HepG2 (cell line): ENCODE data around the gene SMLR1. TPM values are rescaled to one million over a fixed set of nuclear protein-coding genes. Genes with fewer than 3 reads are reported as not detected.

ENCODE experiments used
- CBX5 ChIP-seq: sonication (generic); formaldehyde crosslinking; IDR thresholded peaks from 2 replicates; pipeline ENCODE4 v1.4.0; 2020; ENCODE audit warnings: missing genetic modification reagents, borderline replicate concordance
- DPF2 ChIP-seq: sonication (generic); formaldehyde crosslinking; IDR thresholded peaks from 2 replicates; pipeline ENCODE4 v1.4.0; 2020; ENCODE audit warnings: mild to moderate bottlenecking, low read depth, missing genetic modification reagents, borderline replicate concordance
- EP300 ChIP-seq, 3 experiments: sonication (generic) in 1 of 3; formaldehyde crosslinking in 1 of 3; IDR thresholded peaks; 2 replicates each; pipeline versions ENCODE4 v1.5.1 to v1.6.1; 2011 to 2020; ENCODE audit warnings: low read depth in 2 of 3, low read length in 2 of 3, borderline replicate concordance in 1 of 3, improper control_type of control experiment in 1 of 3, mild to moderate bottlenecking in 1 of 3, missing genetic modification reagents in 1 of 3, moderate library complexity in 1 of 3
- FOXC1 ChIP-seq: sonication (generic); formaldehyde crosslinking; IDR thresholded peaks from 2 replicates; pipeline ENCODE4 v1.8.0; 2022; ENCODE audit warnings: mild to moderate bottlenecking, missing genetic modification reagents, borderline replicate concordance
- HDAC2 ChIP-seq: sonication (generic); formaldehyde crosslinking; IDR thresholded peaks from 2 replicates; pipeline ENCODE4 v1.4.0; 2020; ENCODE audit warnings: missing genetic modification reagents
- HOXD1 ChIP-seq: sonication (generic); formaldehyde crosslinking; IDR thresholded peaks from 2 replicates; pipeline ENCODE4 v1.5.0; 2020; ENCODE audit warnings: missing genetic modification reagents
- JDP2 ChIP-seq: sonication (generic); formaldehyde crosslinking; IDR thresholded peaks from 2 replicates; pipeline ENCODE4 v1.8.1; 2022; ENCODE audit warnings: missing genetic modification reagents, borderline replicate concordance
- KAT2B ChIP-seq: fragments of 150-350 bp; IDR thresholded peaks from 2 replicates; pipeline ENCODE4 v1.6.1; 2014; ENCODE audit warnings: low read depth, low read length, borderline replicate concordance
- MED1 ChIP-seq: sonication (generic); formaldehyde crosslinking; IDR thresholded peaks from 2 replicates; pipeline ENCODE4 v1.4.0; 2020; ENCODE audit warnings: missing genetic modification reagents
- MYNN ChIP-seq: sonication (generic); formaldehyde crosslinking; IDR thresholded peaks from 2 replicates; pipeline ENCODE4 v1.4.0; 2020; ENCODE audit warnings: mild to moderate bottlenecking, low read depth, missing genetic modification reagents
- NCOA1 ChIP-seq: sonication (generic); formaldehyde crosslinking; IDR thresholded peaks from 2 replicates; pipeline ENCODE4 v1.9.0; 2021; ENCODE audit warnings: missing genetic modification reagents
- PCBP2 ChIP-seq: fragments of 200-400 bp; formaldehyde crosslinking; optimal IDR thresholded peaks from 2 replicates; pipeline ENCODE3; 2018; ENCODE audit warnings: low read length, low read depth; ENCODE audit not compliant: poor library complexity, severe bottlenecking
- PPARG ChIP-seq: conservative IDR thresholded peaks from 2 replicates; pipeline ENCODE4 v1.6.1; 2016; ENCODE audit warnings: missing biosample characterization, missing genetic modification reagents
- SMC3 ChIP-seq: IDR thresholded peaks from 2 replicates; pipeline ENCODE4 v1.6.1; 2011; ENCODE audit warnings: low read length, improper control_type of control experiment
- SSRP1 ChIP-seq: IDR thresholded peaks from 2 replicates; pipeline ENCODE4 v1.6.1; 2016; ENCODE audit warnings: control low read depth
- TP53 ChIP-seq: sonication (generic); formaldehyde crosslinking; conservative IDR thresholded peaks from 2 replicates; pipeline ENCODE4 v1.4.0; 2020; ENCODE audit warnings: missing genetic modification reagents
- YEATS4 ChIP-seq: sonication (generic); formaldehyde crosslinking; IDR thresholded peaks from 2 replicates; pipeline ENCODE4 v1.4.0; 2020; ENCODE audit warnings: missing genetic modification reagents, borderline replicate concordance
- ZFP90 ChIP-seq: sonication (generic); formaldehyde crosslinking; IDR thresholded peaks from 2 replicates; pipeline ENCODE4 v1.8.0; 2022; ENCODE audit warnings: missing genetic modification reagents, mild to moderate bottlenecking, inconsistent platforms, borderline replicate concordance
- ZMAT3 ChIP-seq: sonication (generic); formaldehyde crosslinking; conservative IDR thresholded peaks from 2 replicates; pipeline ENCODE4 v1.7.0; 2021; ENCODE audit warnings: missing genetic modification reagents
- ZNF552 ChIP-seq: sonication (generic); formaldehyde crosslinking; IDR thresholded peaks from 2 replicates; pipeline ENCODE4 v1.9.0; 2022; ENCODE audit warnings: missing genetic modification reagents, mild to moderate bottlenecking, borderline replicate concordance
- ZNF772 ChIP-seq: sonication (generic); formaldehyde crosslinking; IDR thresholded peaks from 2 replicates; pipeline ENCODE4 v1.5.0; 2020; ENCODE audit warnings: mild to moderate bottlenecking, missing genetic modification reagents
- ZSCAN29 ChIP-seq: sonication (generic); formaldehyde crosslinking; conservative IDR thresholded peaks from 2 replicates; pipeline ENCODE4 v1.4.0; 2020; ENCODE audit warnings: mild to moderate bottlenecking, missing genetic modification reagents
- polyA plus RNA-seq, 8 experiments: library from polyadenylated mRNA; depleted of rRNA in 3 of 8; stranded (reverse) in 7 of 8; unstranded in 1 of 8; fragments of >200 nt; fragmentation: Illumina TruSeq in 4 of 8; extraction: Trizol in 4 of 8; gene quantifications; 2 replicates each; pipeline versions ENCODE4 v1.2.1 to v1.2.3, GENCODE V29; 2011 to 2016; ENCODE audit warnings: low read depth in 4 of 8, missing spikeins in 1 of 8, mixed read lengths in 1 of 8; ENCODE audit not compliant: insufficient read depth in 1 of 8
- total RNA-seq, 5 experiments: library from RNA; depleted of rRNA; stranded (reverse); fragments of >200 nt; fragmentation: Illumina TruSeq; extraction: Trizol; gene quantifications; 2 replicates each; pipeline ENCODE4 v1.2.3, GENCODE V29; 2016; ENCODE audit warnings: low read depth in 1 of 5
- TF ChIP-seq, protein P1 (sequence below): IDR thresholded peaks from 2 replicates; pipeline ENCODE4 v1.6.1; 2016; ENCODE audit warnings: mild to moderate bottlenecking, missing biosample characterization, missing genetic modification reagents
- TF ChIP-seq, protein P2 (sequence below): conservative IDR thresholded peaks from 2 replicates; pipeline ENCODE4 v1.6.1; 2018; ENCODE audit warnings: missing genetic modification reagents
- TF ChIP-seq, protein P3 (sequence below): IDR thresholded peaks from 2 replicates; pipeline ENCODE4 v1.6.1; 2016; ENCODE audit warnings: missing compliant biosample characterization, missing genetic modification reagents, borderline replicate concordance
- TF ChIP-seq, protein P4 (sequence below): IDR thresholded peaks from 2 replicates; pipeline ENCODE4 v1.6.1; 2018; ENCODE audit warnings: missing genetic modification reagents, mild to moderate bottlenecking, missing compliant biosample characterization

SMLR1 gene
- total and polyA plus RNA-seq, 2 of the 13 experiments (the other 11 are each of a cell fraction or from before 2014, with no cell fraction given), result 41.8 to 104 TPM

DNA sequence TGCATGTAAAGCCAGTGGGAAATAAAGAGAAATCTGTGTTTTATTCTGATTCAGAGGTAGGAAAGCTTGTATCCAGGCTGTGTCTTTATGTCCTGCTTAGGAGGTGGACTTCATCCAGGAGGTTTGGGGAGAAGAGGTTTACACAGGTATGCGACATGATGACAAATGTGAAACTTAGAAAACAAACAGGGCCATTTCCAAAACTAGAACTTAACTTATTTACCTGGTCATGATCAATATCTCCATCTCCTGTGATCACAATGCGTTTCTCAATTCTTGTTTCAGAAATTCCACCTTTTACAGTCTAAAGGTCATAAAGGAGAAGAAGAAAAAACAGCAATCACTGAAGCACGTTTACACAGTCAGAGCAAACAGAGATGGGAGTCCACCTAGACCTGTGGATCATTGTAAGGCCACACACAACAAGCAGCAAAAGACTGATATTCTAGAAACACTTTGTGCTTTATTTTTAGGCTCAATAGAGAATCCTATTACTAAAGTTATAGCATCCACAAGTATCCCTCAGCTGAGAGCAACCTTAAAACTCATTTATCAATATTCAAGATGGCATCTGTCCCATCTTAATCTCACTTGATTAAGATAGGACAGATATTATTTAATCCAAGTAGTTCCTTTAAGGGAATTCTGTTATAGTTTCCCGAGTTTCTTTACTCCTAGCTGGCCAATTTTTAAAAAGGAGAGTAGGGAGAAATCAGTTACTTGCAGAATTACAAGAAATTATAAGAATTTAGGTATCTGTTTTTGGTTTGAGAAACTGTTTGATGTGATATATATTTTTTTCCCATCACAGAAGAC is 36.4 kb downstream of the SMLR1 start (continued):
- TF ChIP-seq MYNN (no peak), ZNF772 (CRISPR knock-in tag) (peak; percentile 73; the same call in 1 of the 2 replicates), ZNF552 (CRISPR knock-in tag) (no peak), NCOA1 (CRISPR knock-in tag) (peak; percentile 98; the same call in 1 of the 2 replicates), YEATS4 (CRISPR knock-in tag) (peak; percentile 81), JDP2 (CRISPR knock-in tag) (peak; percentile 67; the same call in 1 of the 2 replicates), ZMAT3 (CRISPR knock-in tag) (peak; percentile 55; the same call in 1 of the 2 replicates), PPARG (CRISPR knock-in tag) (peak; percentile 96), MED1 (peak; percentile 98), HDAC2 (peak; percentile 100), HOXD1 (CRISPR knock-in tag) (peak; percentile 96), DPF2 (CRISPR knock-in tag) (peak; percentile 99), ZSCAN29 (peak; percentile 87; the same call in 1 of the 2 replicates), CBX5 (CRISPR knock-in tag) (peak; percentile 67; the same call in 1 of the 2 replicates), FOXC1 (CRISPR knock-in tag) (no peak), KAT2B (no peak), ZFP90 (peak; percentile 78; the same call in 1 of the 2 replicates), SMC3 (peak; percentile 33; the same call in 1 of the 2 replicates), EP300 (IDR thresholded peaks at IDR 0.05; ENCODE audit: low read depth in 2 of 2, low read length in 2 of 2) (peak; percentile 72 to 100; a peak in 3 of 4 replicates), EP300 (CRISPR knock-in tag; IDR thresholded peaks at IDR 0.05; ENCODE audit: borderline replicate concordance) (peak; percentile 98), PCBP2 (no peak), SSRP1 (peak; percentile 92; the same call in 1 of the 2 replicates), TP53 (CRISPR knock-in tag) (no peak; the same call in 1 of the 2 replicates)
- TF ChIP-seq, protein P1, sequence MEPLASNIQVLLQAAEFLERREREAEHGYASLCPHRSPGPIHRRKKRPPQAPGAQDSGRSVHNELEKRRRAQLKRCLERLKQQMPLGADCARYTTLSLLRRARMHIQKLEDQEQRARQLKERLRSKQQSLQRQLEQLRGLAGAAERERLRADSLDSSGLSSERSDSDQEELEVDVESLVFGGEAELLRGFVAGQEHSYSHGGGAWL (CRISPR knock-in tag), result no peak
- TF ChIP-seq, protein P2, sequence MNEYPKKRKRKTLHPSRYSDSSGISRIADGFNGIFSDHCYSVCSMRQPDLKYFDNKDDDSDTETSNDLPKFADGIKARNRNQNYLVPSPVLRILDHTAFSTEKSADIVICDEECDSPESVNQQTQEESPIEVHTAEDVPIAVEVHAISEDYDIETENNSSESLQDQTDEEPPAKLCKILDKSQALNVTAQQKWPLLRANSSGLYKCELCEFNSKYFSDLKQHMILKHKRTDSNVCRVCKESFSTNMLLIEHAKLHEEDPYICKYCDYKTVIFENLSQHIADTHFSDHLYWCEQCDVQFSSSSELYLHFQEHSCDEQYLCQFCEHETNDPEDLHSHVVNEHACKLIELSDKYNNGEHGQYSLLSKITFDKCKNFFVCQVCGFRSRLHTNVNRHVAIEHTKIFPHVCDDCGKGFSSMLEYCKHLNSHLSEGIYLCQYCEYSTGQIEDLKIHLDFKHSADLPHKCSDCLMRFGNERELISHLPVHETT (CRISPR knock-in tag), result peak; percentile 88; the same call in 1 of the 2 replicates
- TF ChIP-seq, protein P3, sequence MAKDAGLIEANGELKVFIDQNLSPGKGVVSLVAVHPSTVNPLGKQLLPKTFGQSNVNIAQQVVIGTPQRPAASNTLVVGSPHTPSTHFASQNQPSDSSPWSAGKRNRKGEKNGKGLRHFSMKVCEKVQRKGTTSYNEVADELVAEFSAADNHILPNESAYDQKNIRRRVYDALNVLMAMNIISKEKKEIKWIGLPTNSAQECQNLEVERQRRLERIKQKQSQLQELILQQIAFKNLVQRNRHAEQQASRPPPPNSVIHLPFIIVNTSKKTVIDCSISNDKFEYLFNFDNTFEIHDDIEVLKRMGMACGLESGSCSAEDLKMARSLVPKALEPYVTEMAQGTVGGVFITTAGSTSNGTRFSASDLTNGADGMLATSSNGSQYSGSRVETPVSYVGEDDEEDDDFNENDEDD (CRISPR knock-in tag), result 0 out of 2 replicates have a peak, but pooled peaks have one; percentile 42
- TF ChIP-seq, protein P4, sequence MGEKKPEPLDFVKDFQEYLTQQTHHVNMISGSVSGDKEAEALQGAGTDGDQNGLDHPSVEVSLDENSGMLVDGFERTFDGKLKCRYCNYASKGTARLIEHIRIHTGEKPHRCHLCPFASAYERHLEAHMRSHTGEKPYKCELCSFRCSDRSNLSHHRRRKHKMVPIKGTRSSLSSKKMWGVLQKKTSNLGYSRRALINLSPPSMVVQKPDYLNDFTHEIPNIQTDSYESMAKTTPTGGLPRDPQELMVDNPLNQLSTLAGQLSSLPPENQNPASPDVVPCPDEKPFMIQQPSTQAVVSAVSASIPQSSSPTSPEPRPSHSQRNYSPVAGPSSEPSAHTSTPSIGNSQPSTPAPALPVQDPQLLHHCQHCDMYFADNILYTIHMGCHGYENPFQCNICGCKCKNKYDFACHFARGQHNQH (CRISPR knock-in tag), result peak; percentile 95
